Measurements from ENCODE around the gene UCKL1.
"Not testable (repeated sequence)": the region's sequence is repeated elsewhere in the genome, so short reads cannot be mapped to it uniquely, and the experiment has no call there.

Gene UCKL1

DNA sequence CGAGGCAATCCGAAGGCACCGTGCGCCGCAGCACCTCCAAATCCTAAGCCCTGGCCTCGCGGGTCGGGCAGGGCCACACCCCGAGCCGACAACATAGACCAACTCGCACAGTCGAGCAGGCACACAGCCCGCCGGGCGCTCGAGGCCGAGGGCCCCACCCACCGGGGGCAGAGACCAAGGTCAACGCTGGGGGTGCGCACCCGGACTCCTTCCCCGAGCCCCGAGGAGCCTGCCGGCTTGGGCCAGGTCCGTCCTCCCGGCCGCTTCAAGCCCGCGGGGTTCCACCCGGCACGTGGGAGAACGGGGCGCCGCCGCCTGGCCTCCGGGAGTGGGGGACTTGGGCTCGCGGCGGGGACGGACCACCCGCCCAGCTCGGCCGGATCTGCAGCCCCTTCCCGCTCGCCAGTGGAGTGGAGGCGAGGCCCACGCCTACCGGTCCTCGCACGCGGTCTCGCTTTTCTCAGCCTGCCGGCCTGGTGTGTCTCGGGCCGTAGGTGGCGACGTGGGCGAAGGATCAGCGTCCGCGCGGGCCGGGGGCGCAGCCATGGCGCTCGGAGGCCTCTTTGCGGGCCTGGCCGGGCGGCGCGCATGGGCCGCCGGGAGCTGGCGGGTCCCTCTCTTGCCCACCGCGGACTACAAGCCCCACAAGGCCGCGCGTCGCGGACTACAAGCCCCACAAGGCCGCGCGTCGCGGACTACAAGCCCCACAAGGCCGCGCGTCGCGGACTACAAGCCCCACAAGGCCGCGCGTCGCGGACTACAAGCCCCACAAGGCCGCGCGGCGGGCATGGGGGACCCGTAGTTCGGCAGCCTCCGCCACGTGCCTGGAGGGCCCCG is at the start of gene UCKL1:
Gene UCKL1, minus strand, starts transcription at position 590 of the 837 bp plus-strand sequence. Its CDS starts 44 bp downstream, at position 546.
- peak; percentile 91 for DNase-seq

DNA sequence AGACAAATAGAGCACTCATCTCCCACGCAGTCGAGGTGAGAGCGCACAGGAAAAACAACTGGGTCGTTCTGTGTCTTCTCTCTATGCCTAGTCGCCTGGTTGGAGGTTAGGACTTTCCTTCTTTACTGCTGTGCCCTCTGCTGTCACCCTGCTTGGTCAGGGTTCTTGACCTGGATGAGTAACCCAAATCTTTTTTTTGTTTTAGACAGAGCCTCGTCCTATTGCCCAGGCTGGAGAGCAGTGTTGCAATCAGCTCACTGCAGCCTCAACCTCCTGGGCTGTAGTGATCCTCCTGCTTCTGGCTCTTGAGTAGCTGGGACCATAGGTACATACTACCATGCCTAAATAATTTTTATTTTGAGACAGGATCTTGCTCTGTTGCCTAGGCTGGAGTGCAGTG is 49.2 kb upstream of the UCKL1 start:
- no peak for DNase-seq

DNA sequence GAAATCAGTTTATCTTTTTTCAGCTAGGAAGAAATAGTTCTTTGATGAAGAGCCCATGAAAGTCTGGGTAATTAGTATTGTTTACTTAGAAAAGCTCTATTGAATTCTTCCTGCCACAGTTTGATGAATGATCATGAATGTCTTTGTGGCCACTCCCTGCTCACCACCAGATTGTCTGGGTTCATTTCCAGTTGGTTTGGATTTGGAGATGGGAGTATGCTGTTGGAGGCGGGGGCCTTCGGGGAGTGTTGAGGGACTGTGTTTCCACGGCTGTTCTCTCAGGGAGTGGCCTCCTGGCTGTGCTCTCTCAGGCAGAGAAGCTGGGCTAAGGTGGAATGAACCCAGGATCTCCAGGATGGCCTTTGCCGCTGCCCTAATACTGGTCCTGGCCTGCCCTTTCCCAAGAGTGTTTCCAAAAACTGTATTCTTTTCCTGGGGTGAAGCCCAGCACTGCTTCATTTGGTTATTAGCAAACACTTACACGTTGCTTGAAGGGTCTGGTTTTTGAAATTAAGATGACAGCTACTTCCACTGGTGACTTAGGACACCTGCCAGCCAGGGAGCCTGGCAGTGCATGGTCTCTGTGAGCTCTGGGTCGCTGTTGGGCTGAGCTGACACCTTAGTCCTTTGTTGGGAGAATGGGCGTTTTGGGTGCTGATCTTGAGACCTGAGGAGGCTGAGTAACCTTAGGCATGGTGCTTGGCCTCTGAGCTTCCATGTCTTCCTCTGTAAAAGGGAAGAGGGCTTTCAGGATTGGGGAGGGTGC is 47.9 kb upstream of the UCKL1 start:
- no peak for DNase-seq

DNA sequence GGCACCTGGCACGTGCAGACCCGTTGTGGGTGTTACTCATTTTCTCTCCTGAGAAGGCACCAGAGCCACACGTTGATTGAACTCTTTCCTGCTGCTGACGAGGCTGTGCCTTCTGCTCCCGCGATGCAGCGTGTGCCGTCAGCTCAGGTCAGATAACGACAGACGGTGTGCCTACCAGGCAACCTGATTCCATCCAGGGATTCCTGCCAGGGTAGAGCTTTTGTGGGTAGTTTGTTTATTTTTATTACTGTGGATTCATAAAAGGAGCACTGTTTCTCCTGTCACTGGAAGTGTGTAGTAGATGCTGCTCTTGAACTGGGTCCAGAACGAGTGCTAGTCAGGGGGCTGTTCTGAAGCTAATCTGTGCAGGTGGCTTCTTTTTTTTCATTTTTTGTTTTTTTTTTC is 45.4 kb upstream of the UCKL1 start:
- peak; percentile 30 for DNase-seq

DNA sequence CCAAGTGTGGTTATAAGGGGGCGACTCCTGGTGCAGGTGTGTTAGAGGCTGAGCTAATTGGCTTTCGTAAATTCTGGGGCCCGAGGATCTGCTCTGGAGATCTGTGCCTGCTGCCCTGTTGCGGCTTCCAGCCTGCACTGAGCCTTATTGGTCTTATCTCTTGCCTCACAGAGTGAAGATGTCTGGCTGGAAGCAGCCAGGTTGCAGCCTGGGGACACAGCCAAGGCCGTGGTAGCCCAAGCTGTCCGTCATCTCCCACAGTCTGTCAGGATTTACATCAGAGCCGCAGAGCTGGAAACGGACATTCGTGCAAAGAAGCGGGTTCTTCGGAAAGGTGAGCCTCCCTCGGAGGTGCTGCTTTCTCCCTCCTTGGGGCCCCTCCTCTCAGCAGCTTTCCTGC is 44.7 kb upstream of the UCKL1 start:
- no peak for DNase-seq

DNA sequence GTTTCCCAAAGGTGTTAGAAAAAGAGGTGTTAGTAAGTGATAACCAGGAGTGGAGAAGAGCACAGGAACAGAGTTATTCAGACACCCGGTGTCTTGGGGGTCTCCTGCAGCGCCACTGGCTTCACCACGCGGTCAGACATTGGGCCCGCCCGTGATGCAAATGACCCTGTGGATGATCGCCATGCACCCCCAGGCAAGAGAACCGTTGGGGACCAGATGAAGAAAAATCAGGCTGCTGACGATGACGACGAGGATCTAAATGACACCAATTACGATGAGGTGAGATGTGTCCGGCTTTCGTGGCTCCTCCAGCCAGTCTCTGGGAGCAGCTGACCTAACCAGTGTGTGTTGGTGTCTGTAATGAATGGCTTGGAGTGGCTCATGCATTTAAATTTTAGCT is 26.7 kb upstream of the UCKL1 start:
- no peak for DNase-seq

DNA sequence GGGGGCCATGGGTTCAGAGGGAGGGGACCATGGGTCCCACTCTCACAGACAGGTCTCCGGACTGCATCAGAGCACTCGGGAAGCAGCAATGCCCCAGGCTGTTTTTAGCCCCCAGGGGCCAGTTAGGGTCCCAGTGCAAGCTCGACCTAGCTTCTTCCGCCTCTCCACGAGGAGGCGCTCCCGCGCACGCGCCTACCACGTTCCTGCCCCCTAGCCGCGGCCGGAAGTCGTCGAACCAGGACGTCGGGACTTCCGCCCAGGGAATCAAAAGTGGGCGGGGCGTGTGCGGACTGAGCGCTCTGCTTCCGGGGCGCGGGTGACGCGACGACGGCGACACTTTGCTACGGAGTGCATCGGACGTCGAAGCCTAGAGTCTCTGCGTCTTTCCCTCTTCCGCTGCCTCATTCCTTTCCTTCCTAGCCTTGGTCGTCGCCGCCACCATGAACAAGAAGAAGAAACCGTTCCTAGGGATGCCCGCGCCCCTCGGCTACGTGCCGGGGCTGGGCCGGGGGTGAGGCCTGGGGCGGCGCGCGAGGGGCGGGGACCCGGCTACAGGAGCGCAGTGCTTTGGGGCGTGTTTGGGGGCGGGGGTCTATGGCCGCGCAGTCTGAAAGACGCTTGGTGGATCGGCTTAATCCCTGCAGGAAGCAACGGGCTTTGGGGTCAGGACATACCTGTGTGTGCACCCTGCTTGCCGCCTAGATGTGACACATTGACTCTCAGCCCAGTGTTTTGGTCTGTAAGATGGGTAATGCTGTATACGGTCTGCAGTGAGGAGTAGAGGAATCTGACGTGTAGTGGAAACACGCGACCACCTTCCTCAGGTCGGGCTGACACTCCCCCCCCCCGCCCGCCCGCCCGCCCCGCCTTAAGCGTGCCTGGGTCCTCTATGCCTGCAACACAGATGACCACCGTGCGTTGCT is 24.9 kb upstream of the UCKL1 start, which contains the start of gene PRPF6:
Gene PRPF6, plus strand, starts transcription at position 327 of the 923 bp plus-strand sequence. Its CDS starts 114 bp downstream, at position 441.
- peak; percentile 96 for DNase-seq

DNA sequence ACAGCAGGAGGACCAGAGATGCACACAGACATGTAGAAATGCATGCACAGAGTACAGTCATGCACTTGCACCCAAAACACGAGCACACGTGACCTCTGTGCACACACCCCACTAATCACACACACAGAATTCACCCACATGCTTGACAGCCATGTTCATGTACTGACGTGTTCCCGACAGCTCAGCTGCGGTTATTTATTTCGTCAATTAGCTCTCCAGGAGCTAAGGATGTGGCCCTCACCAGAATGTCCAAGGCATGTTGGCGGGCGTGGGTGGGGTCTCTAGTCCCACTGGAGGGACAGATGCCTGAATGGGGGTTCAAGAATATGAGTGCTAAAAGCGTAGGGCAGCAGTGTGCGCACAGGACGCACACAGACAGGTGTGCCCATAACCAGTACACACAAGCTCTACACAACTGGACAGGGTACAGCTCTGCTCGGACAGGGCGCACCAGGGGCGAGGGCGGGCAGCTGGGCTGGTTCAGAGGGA is 24.1 kb upstream of the UCKL1 start:
- DNase-seq: no peak

DNA sequence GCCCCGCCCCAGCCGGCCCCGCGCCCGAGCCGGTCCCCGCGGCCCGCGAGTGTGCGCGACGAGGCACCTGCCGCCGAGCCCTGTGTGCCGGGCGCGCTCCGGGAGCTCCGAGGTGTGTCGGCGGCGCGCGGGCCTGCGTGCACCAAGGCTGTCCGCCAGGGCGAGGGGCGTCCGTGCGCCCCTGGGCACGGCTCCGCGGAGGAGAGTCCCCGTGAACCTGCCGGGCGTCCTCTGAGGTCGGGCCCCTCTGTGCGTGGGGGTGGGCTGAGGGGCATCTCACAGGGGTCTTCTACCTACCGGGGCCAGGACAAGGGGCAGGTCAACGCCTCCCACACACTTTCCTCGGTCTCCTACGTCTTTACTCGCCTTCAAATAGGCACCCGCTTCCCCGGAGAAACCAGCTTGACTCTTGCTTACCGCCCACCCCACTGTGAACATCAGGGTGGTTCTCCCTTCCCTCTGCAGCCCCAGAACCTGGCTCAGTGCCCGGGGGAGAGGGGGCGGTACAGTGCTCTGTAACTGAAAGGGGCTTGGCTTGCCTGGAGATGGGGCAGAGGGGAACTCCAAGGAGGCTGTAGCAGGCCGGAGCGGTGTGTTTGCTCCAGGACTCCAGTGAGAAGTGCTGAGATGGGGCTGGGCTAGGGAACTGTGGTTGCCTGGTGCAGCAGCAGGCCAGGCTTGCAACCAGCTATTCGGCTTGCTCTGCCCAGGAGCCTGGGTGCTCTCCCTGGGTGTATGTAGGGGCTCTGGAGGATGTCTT is 23.5 kb upstream of the UCKL1 start, which contains the start of gene SAMD10:
Gene SAMD10, minus strand, starts transcription at position 86 of the 760 bp plus-strand sequence. CDS start 175 bp downstream, outside the sequence.
- DNase-seq: peak; percentile 52

DNA sequence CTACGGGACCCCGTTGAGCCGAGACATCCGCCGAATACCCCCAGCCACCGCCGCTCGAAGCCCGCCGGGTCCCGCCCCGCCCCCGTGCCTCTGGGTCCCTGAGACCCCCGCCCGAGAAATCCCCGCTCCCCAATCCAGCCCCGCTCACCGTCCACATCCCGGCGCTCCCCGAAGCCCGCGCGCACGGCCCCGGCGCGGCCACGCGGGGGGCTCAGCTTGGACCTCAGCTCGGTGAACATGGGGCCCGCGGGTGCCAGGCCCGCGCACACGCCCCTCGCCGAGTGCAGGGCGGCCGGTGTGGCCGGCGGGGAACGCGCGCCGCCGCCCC is 23.0 kb upstream of the UCKL1 start:
- DNase-seq: no peak

DNA sequence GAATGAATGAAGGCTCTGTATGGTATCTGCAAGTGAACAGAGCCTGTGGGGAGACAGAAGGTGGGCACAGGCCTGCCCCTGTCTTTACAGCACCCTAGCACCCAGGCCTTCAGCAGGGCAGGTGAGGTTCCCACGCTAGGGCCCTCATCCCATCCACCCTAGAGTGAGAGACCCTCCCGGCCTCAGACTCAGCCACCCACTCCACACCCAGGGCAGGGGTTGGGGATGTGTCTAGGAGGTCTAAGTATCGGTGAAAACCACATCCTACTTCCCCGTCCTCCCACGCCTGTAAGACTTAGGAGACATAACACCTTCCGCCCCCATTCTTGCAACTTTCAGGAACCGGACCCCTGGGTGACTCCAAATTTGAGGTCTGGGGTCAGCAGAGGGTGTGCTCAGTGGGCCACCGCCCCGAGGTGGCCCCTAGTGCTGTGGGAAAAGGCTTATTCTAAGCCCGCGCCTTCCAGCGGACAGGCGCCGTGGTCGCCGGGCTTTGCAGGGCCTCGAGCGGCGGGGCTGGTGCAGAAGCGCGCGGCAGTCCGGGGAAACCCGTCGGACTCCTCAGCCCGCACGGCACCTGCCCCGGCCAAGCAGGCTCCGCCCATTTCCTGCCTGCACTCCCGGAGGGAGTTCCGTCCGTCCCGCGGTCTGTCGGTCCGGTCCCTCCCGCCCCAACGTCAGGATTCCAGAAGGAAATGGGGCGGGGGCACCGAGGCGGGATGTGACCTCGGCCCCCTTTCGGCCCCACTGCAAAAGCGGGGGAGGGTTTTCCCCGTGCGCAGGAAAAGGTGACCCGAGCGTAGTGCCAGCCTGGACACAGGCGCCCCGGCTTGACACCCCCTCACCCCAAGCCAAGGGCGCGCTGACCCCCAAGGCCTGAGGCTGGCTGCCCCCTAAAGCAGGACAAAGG is 22.4 kb upstream of the UCKL1 start:
- DNase-seq: no peak

DNA sequence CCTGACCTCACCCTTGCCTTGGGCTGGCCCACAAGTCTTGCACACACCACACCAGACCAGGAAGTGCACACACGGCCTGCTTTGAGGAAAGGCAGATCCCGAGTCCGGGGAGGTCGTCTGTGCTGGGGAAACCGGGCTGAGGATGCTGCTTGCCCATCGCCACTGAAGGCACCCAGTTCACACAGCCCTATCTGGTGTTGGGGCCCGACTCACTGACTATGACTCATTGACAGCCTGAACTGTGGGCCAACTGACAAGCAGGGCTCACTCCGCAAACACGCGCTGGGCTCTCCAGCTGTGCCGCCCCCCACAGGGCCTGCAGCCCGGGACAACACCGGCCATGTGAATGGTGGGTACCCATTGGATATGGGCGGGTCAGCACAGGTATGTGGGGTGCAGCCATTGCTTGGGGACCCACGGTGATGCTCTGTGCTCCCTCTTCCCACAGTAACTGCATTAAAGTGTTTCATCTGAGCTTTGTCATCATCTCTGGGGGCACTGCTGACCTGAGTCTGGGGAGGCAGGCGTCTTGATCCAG is 21.6 kb upstream of the UCKL1 start:
- no peak for DNase-seq

DNA sequence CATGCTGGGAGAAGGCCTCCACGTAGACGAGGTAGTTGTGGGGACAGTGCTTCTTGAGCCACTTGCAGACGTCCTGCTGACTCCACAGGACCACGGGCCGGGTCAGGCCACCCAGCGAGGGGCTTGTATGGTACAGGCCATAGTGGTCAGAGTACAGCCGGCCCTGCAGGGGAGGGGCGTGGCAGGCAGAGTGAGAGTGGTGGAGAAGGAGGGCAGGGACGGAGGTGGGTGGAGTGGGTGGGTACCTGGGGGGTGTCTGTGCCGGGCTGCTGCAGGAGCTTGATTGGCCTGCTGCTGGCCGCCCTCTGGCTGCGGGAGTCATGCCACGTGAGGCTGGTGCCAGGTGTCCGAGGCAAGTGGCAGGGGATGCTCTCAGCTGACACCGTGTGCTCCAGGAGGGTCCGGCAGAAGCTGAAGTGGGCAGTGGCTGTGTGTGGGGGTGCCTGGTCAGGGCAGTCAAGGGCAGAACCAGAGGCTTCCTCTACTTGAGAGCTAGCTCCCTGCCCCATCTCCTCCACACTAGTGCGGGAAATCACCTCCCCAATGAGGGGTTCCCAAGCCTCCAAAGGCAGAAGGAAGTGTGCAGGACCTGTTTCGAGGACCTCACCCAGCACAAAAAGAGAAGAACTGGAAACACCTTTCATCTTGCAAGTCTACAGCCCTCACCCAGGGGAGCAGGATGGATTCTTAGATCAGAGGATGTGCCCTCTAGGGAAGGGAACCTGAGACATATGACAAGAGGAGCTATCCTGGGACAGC is 20.9 kb upstream of the UCKL1 start:
- DNase-seq: no peak

DNA sequence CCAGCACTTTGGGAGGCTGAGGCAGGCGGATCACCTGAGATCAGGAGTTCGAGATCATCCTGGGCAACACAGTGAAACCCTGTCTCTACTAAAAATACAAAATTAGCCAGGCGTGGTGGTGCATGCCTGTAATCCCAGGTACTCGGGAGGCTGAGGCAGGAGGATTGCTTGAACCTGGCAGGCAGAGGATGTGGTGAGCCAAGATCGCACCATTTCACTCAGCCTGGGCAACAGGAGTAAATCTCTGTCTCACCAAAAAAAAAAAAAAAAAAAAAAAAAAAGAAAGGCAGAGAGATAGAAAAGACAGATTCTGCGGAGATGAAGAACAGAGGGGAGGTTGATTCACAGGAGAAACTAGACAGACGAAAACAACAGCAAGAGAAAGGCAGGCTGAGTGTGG is 20.3 kb upstream of the UCKL1 start:
- not testable (repeated sequence) for DNase-seq

DNA sequence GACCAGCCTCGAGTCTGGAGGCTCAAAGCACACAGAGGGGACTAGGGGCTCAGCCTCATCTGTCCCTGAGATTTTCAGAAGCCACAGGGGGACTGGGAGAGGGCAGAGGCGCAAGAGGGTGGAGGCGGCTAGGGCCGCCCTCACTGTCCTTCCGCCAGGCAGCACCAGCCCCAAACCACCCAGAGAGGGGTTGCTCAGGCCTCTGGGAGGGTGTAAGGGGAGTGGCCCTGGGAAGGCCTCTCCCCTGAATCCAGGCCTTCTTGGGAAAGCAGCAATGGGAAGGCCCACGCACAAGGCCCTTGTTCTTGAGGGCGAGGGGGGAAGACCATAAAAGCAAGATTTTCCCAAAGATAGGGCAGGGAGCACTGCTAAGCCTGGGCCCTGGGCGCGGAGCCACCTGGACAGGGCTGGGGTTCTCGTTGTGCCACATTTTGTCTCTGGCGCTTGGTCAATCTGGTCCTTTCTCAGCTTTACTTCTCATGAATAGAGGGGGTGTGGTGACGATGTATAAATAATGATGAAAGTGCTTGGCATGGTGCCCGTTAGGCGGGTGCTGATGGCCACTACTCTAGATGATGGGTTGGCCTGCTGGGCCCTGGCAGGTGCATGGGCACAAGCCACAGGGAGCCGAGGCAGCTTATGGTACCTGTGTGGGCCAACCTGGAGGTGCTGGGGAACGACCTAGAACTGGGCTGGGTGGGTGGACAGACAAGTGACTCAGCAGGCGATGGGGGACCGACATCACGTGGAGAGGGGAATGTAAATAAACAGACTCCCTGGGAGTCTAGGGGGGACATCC is 18.4 kb upstream of the UCKL1 start:
- peak; percentile 23 for DNase-seq

DNA sequence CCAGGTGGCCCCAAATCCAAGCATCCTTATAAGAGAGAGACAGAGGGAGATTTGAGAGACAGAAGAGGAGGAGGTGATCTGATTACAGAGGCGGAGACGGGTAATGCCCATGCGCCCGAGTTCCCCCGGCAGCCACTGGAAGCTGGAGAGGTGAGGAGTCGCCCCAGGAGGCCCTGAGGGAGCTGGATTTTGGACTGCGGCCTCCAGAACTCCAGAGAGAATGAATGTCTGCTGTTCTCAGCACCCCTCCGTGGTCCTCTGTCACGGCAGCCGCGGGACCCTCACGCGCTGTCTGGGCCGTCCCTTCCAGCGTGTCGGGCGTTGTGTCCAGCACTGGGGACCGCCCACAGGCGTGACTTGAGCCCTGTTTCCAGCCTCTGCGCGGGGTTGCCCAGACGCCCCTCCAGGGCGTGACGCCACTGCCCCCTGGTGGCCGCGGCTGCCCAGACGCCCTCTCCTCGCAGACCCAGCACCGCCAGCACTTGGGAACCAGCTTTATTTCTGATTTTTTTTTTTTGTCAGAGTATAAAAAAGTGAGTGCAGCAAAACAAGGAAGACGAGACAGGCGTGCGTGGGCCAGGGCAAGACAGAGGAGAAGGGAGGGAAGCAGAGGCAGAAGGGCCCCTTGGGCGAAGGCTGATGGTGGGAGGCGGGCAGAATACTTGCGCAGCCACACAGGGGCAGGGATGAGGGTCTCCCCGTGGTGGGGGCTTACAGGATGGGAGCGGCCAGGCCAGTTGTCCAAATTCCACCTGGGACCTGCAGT is 17.6 kb upstream of the UCKL1 start:
- peak; percentile 72 for DNase-seq

DNA sequence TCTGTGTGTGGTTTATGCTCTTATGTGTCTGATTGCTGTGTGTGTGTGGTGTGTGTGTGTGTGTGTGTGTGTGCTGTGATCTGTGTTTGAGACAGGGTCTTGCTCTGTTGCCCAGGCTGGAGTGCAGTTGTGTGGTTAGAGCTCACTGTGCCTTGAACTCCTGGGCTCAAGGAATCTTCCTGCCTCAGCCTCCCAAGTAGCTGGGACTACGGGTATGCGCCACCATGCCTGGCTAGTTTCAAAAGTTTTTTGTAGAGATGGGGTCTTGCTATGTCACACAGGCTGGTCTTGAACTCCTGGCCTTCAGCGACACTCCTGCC is 16.9 kb upstream of the UCKL1 start:
- no peak for DNase-seq

All from NCI-H1105 (cell line).